ENCODE data around the gene FAM117A. TPM values are rescaled to one million over a fixed set of nuclear protein-coding genes. Genes with fewer than 3 reads are reported as not detected.

Gene FAM117A
- total RNA-seq, 2 experiments from 2014 or later = 23.2 to 26.5 TPM

GRCh38 chr17:49784636-49785035 is 20.7 kb upstream of the FAM117A start:
- Histone ChIP-seq H3K27me3 (ENCODE audit: control insufficient read depth in 1 of 2, insufficient read depth in 2 of 2, low read length in 2 of 2) (no peaks in the 10 kb centered on the region), H3K4me3 (ENCODE audit: low read length) (no peak overlapping the region), H3K9me3 (ENCODE audit: control insufficient read depth in 1 of 2, insufficient read depth in 1 of 2, low read length in 2 of 2) (no peaks in the 10 kb centered on the region), H3K36me3 (ENCODE audit: insufficient read depth, low read length) (peaks cover 2% of the 10 kb centered on the region), H3K27ac (ENCODE audit: low read depth in 1 of 2, low read length in 2 of 2) (no peak overlapping the region), H3K4me1 (ENCODE audit: insufficient read depth, low read length) (peaks cover 14% of the 10 kb centered on the region)
- no peak for DNase-seq
- ATAC-seq (ENCODE audit: poor library complexity) = no peak
- POLR2A ChIA-PET = no interaction called here
- CTCF ChIA-PET = interaction anchor here (1.1 kb wide), 1 partner anchor 214 kb away, joined by 4 read pairs; no protein-coding TSS in a partner anchor
- no peak overlapping the region for H3K4me3 Mint-ChIP-seq
- intact Hi-C loops (cut with DNase I, micrococcal nuclease) = loop anchor here in 1 of 2 experiments (10.0 kb wide), 1 partner anchor 290 kb away; the partner anchor contains the start of gene NGFR
- H3K9me3 Mint-ChIP-seq = no peaks in the 10 kb centered on the region
- peaks cover 21% of the 10 kb centered on the region for H3K4me1 Mint-ChIP-seq (ENCODE audit: low read depth)
- no peak overlapping the region for H3K27ac Mint-ChIP-seq
- TF ChIP-seq CTCF (IDR thresholded peaks at IDR 0.05) = no peak
- peaks cover 19% of the 10 kb centered on the region for H3K36me3 Mint-ChIP-seq (ENCODE audit: low read depth)
- H3K27me3 Mint-ChIP-seq = no peaks in the 10 kb centered on the region

GRCh38 chr17:49783791-49784190 is 19.9 kb upstream of the FAM117A start:
- CTCF ChIA-PET = interaction anchor here (1.4 kb wide), 1 partner anchor 76 kb away, joined by 6 read pairs; the partner anchor contains the start of gene SLC35B1
- peaks cover 10% of the 10 kb centered on the region for H3K36me3 Mint-ChIP-seq (ENCODE audit: low read depth)

DNA sequence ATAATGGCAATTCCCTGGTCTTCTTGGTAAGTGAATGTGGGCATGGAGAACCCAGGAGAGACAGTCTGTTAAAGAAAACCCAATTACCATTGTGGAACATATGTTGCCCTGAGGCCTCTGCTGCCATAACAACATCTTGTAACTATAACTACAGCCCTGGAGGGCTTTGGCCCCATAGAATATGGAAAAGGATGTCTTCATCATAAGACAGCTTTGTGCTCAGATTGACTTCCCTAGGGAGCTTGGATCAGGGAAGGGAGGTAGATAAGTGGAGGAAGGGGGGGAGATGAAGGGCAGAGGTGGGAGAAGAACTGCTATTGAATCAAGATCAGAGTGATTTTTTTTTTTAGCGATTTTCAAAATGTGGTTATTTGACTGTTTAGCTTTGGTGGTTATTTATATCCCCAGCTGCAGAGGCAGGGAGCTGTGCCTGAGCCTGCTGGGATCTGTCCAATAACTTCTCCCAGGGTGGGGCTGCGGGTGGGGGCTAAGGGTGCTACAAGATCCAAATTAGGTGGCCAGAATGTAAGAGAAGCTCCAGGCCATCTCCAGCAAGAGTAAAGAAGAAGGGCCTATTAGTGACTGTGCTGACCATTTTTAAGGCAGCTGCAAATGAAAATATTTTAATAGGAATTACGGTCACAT is 19.3 kb upstream of the FAM117A start:
- H3K9me3 Mint-ChIP-seq = no peaks in the 10 kb centered on the region
- Histone ChIP-seq H3K4me3 (ENCODE audit: low read length) (no peak overlapping the region), H3K27ac (ENCODE audit: low read depth in 1 of 2, low read length in 2 of 2) (no peak overlapping the region), H3K36me3 (ENCODE audit: insufficient read depth, low read length) (no peaks in the 10 kb centered on the region), H3K9me3 (ENCODE audit: control insufficient read depth in 1 of 2, insufficient read depth in 1 of 2, low read length in 2 of 2) (no peaks in the 10 kb centered on the region), H3K27me3 (ENCODE audit: control insufficient read depth in 1 of 2, insufficient read depth in 2 of 2, low read length in 2 of 2) (no peaks in the 10 kb centered on the region), H3K4me1 (ENCODE audit: insufficient read depth, low read length) (peaks cover 12% of the 10 kb centered on the region)
- POLR2A ChIA-PET = no interaction called here
- DNase-seq (no peak), ATAC-seq (ENCODE audit: poor library complexity) (no peak)
- intact Hi-C loops (cut with DNase I, micrococcal nuclease) = loop anchor here in 1 of 2 experiments (10.0 kb wide), 1 partner anchor 288 kb away; the partner anchor contains the start of gene NGFR
- H3K27ac Mint-ChIP-seq = no peak overlapping the region
- H3K4me3 Mint-ChIP-seq = no peak overlapping the region
- no peaks in the 10 kb centered on the region for H3K27me3 Mint-ChIP-seq
- peaks cover 4% of the 10 kb centered on the region for H3K36me3 Mint-ChIP-seq (ENCODE audit: low read depth)
- peaks cover 9% of the 10 kb centered on the region for H3K4me1 Mint-ChIP-seq (ENCODE audit: low read depth)
- CTCF ChIA-PET = interaction anchor here (1.4 kb wide), 1 partner anchor 75 kb away, joined by 6 read pairs; the partner anchor contains the start of gene SLC35B1
- TF ChIP-seq CTCF (IDR thresholded peaks at IDR 0.05) = no peak

More at GRCh38 chr17:49783791-49784190, 19.9 kb upstream of the FAM117A start:
- Mint-ChIP-seq H3K4me3 (peak overlapping the region; percentile 15), H3K27ac (no peak overlapping the region), H3K27me3 (no peaks in the 10 kb centered on the region), H3K4me1 (ENCODE audit: low read depth) (peaks cover 13% of the 10 kb centered on the region), H3K9me3 (no peaks in the 10 kb centered on the region)
- Histone ChIP-seq H3K9me3 (ENCODE audit: control insufficient read depth in 1 of 2, insufficient read depth in 1 of 2, low read length in 2 of 2) (no peaks in the 10 kb centered on the region), H3K4me3 (ENCODE audit: low read length) (no peak overlapping the region), H3K27ac (ENCODE audit: low read depth in 1 of 2, low read length in 2 of 2) (no peak overlapping the region), H3K36me3 (ENCODE audit: insufficient read depth, low read length) (no peaks in the 10 kb centered on the region), H3K27me3 (ENCODE audit: control insufficient read depth in 1 of 2, insufficient read depth in 2 of 2, low read length in 2 of 2) (no peaks in the 10 kb centered on the region), H3K4me1 (ENCODE audit: insufficient read depth, low read length) (peaks cover 12% of the 10 kb centered on the region)
- DNase-seq (no peak), ATAC-seq (ENCODE audit: poor library complexity) (no peak)
- intact Hi-C loops (cut with DNase I, micrococcal nuclease) = loop anchor here in 1 of 2 experiments (10.0 kb wide), 1 partner anchor 289 kb away; the partner anchor contains the start of gene NGFR
- POLR2A ChIA-PET = no interaction called here
- no peak for TF ChIP-seq CTCF (IDR thresholded peaks at IDR 0.05)

All from CD4-positive, alpha-beta T cell (primary cell).